Measurements from ENCODE around the gene RBL2.
"Not testable (repeated sequence)": the region's sequence is repeated elsewhere in the genome, so short reads cannot be mapped to it uniquely, and the experiment has no call there.

RBL2 gene

DNA sequence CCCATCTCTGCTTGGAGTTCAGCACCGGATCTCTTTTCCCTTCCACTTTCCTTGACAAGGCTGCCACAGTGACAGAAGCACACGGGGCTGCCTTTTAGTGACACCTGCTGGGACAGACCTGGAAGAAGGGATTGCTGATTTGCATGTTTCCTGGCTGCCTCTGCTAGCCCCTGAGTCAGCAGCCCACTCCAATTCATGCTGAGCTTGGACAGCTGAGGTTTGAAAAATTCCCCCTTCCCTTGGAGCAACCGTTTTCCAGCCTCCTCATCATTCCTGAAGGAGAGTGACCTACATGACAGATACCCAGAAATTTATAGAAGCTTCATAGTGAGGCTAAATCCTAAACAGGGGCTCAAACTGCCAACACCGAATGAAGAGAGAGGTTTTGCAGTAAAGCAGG is 18.8 kb upstream of the RBL2 start:
- no peaks in the 10 kb centered on the region for H4K20me1 ChIP-seq (ENCODE audit: insufficient read depth, low read length, poor library complexity, severe bottlenecking)
- no peak overlapping the region for H3K9ac ChIP-seq (ENCODE audit: low read depth, low read length, poor library complexity, severe bottlenecking)
- H3F3A ChIP-seq (ENCODE audit: low read depth), result no peaks in the 10 kb centered on the region
- H3K27me3 ChIP-seq (ENCODE audit: insufficient read depth, low read length, poor library complexity, severe bottlenecking), result no peaks in the 10 kb centered on the region
- H3K36me3 ChIP-seq (ENCODE audit: insufficient read depth, low read length), result no peaks in the 10 kb centered on the region
- no peak overlapping the region for H2AFZ ChIP-seq (ENCODE audit: low read length)
- no peaks in the 10 kb centered on the region for H3K79me2 ChIP-seq (ENCODE audit: insufficient read depth, low read length)
- peaks cover 10% of the 10 kb centered on the region for H3K4me1 ChIP-seq (ENCODE audit: insufficient read depth, low read length, poor library complexity, severe bottlenecking)
- H3K9me3 ChIP-seq (ENCODE audit: insufficient read depth, low read depth, low read length), result no peaks in the 10 kb centered on the region
- peak overlapping the region; percentile 18 for H3K4me2 ChIP-seq (ENCODE audit: low read depth, low read length, poor library complexity, severe bottlenecking)
- TF ChIP-seq, protein P1, sequence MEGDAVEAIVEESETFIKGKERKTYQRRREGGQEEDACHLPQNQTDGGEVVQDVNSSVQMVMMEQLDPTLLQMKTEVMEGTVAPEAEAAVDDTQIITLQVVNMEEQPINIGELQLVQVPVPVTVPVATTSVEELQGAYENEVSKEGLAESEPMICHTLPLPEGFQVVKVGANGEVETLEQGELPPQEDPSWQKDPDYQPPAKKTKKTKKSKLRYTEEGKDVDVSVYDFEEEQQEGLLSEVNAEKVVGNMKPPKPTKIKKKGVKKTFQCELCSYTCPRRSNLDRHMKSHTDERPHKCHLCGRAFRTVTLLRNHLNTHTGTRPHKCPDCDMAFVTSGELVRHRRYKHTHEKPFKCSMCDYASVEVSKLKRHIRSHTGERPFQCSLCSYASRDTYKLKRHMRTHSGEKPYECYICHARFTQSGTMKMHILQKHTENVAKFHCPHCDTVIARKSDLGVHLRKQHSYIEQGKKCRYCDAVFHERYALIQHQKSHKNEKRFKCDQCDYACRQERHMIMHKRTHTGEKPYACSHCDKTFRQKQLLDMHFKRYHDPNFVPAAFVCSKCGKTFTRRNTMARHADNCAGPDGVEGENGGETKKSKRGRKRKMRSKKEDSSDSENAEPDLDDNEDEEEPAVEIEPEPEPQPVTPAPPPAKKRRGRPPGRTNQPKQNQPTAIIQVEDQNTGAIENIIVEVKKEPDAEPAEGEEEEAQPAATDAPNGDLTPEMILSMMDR (conservative IDR thresholded peaks at IDR 0.05; ENCODE audit: low read length), result peak; percentile 20
- no peak for TF ChIP-seq EZH2phosphoT487 (IDR thresholded peaks at IDR 0.05; ENCODE audit: borderline replicate concordance)
- no peaks in the 10 kb centered on the region for H3K9me2 ChIP-seq (replicated peaks; ENCODE audit: low read depth, low read length)
- H3K4me3 ChIP-seq (ENCODE audit: low read length, poor library complexity, severe bottlenecking), result no peak overlapping the region

DNA sequence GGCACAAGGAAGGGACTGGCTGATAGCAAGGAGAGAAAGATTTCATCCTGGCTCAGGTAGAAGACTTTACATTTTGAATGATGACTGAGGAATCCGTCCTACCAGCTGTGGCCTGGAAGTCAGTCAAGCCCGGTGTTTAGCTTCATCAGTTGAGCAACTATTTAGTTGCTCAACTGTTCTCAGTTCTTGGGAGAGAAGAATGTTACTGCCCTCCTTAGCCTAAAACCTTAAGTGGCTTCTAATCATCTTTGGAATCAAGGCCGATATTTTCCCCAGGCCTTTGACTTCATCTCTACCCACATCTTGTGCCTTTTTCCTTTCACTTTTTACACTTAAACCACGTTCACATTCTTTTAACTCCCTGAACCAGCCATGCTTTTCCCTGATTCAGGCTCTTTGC is 17.3 kb upstream of the RBL2 start:
- Histone ChIP-seq H3K27me3 (ENCODE audit: insufficient read depth, low read length, poor library complexity, severe bottlenecking) (no peaks in the 10 kb centered on the region), H3K9me3 (ENCODE audit: insufficient read depth, low read depth, low read length) (no peaks in the 10 kb centered on the region), H3K4me1 (ENCODE audit: insufficient read depth, low read length, poor library complexity, severe bottlenecking) (peaks cover 10% of the 10 kb centered on the region), H3K4me3 (ENCODE audit: low read length, poor library complexity, severe bottlenecking) (no peak overlapping the region), H4K20me1 (ENCODE audit: insufficient read depth, low read length, poor library complexity, severe bottlenecking) (no peaks in the 10 kb centered on the region), H3K9ac (ENCODE audit: low read depth, low read length, poor library complexity, severe bottlenecking) (no peak overlapping the region), H3K36me3 (ENCODE audit: insufficient read depth, low read length) (no peaks in the 10 kb centered on the region), H3K4me2 (ENCODE audit: low read depth, low read length, poor library complexity, severe bottlenecking) (no peak overlapping the region), H3K79me2 (ENCODE audit: insufficient read depth, low read length) (no peaks in the 10 kb centered on the region), H3K9me2 (replicated peaks; ENCODE audit: low read depth, low read length) (no peaks in the 10 kb centered on the region), H3F3A (ENCODE audit: low read depth) (no peaks in the 10 kb centered on the region), H2AFZ (ENCODE audit: low read length) (no peak overlapping the region)
- TF ChIP-seq, protein P1 (conservative IDR thresholded peaks at IDR 0.05; ENCODE audit: low read length), result no peak
- no peak for TF ChIP-seq EZH2phosphoT487 (IDR thresholded peaks at IDR 0.05; ENCODE audit: borderline replicate concordance)

DNA sequence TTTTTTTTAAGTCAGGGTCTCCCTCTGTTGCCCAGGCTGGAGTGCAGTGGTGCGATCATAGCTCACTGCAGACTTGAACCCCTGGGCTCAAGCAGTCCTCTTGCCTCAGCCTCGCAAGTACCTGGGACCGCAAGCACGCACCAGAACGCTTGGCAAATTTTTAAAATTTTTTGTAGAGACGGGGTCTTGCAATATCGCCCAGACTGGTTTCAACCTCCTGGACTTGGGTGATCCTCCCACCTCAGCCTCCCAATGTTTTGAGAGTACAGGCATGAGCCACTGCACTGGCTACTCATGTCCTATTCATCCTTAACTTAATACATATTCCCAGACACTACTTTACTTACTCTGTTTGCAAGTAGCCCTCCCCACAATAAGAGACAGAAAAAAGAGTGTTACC is 16.3 kb upstream of the RBL2 start:
- no peaks in the 10 kb centered on the region for H4K20me1 ChIP-seq (ENCODE audit: insufficient read depth, low read length, poor library complexity, severe bottlenecking)
- H2AFZ ChIP-seq (ENCODE audit: low read length), result no peak overlapping the region
- no peaks in the 10 kb centered on the region for H3K9me2 ChIP-seq (replicated peaks; ENCODE audit: low read depth, low read length)
- H3K79me2 ChIP-seq (ENCODE audit: insufficient read depth, low read length), result no peaks in the 10 kb centered on the region
- TF ChIP-seq, protein P1 (conservative IDR thresholded peaks at IDR 0.05; ENCODE audit: low read length), result no peak
- TF ChIP-seq EZH2phosphoT487 (IDR thresholded peaks at IDR 0.05; ENCODE audit: borderline replicate concordance), result no peak
- H3F3A ChIP-seq (ENCODE audit: low read depth), result no peaks in the 10 kb centered on the region
- no peak overlapping the region for H3K4me3 ChIP-seq (ENCODE audit: low read length, poor library complexity, severe bottlenecking)
- peaks cover 10% of the 10 kb centered on the region for H3K4me1 ChIP-seq (ENCODE audit: insufficient read depth, low read length, poor library complexity, severe bottlenecking)
- no peaks in the 10 kb centered on the region for H3K36me3 ChIP-seq (ENCODE audit: insufficient read depth, low read length)
- H3K9ac ChIP-seq (ENCODE audit: low read depth, low read length, poor library complexity, severe bottlenecking), result no peak overlapping the region
- H3K27me3 ChIP-seq (ENCODE audit: insufficient read depth, low read length, poor library complexity, severe bottlenecking), result no peaks in the 10 kb centered on the region
- H3K9me3 ChIP-seq (ENCODE audit: insufficient read depth, low read depth, low read length), result no peaks in the 10 kb centered on the region
- no peak overlapping the region for H3K4me2 ChIP-seq (ENCODE audit: low read depth, low read length, poor library complexity, severe bottlenecking)

GRCh38 chr16:53419383-53419709 is 14.9 kb upstream of the RBL2 start:
- not testable (repeated sequence) for H3K4me1 ChIP-seq (ENCODE audit: insufficient read depth, low read length, poor library complexity, severe bottlenecking); H3K9ac ChIP-seq (ENCODE audit: low read depth, low read length, poor library complexity, severe bottlenecking); H3K9me3 ChIP-seq (ENCODE audit: insufficient read depth, low read depth, low read length); H3K9me2 ChIP-seq (replicated peaks; ENCODE audit: low read depth, low read length); H3K4me3 ChIP-seq (ENCODE audit: low read length, poor library complexity, severe bottlenecking); H3K36me3 ChIP-seq (ENCODE audit: insufficient read depth, low read length); H3K4me2 ChIP-seq (ENCODE audit: low read depth, low read length, poor library complexity, severe bottlenecking); H3K27me3 ChIP-seq (ENCODE audit: insufficient read depth, low read length, poor library complexity, severe bottlenecking); H3K79me2 ChIP-seq (ENCODE audit: insufficient read depth, low read length); H2AFZ ChIP-seq (ENCODE audit: low read length); H4K20me1 ChIP-seq (ENCODE audit: insufficient read depth, low read length, poor library complexity, severe bottlenecking); H3F3A ChIP-seq (ENCODE audit: low read depth)

Measured in Loucy (cell line).